NCI-H510A treated with DMSO at 0.1 percent for 48 hours (cell line): ENCODE measurements around the gene KLF11.
"Not testable (repeated sequence)": the region's sequence is repeated elsewhere in the genome, so short reads cannot be mapped to it uniquely, and the experiment has no call there.

ENCODE experiments used
- DNase-seq: peaks from one replicate; lab custom pipeline; 2025; lab: John Stamatoyannopoulos, UW

The KLF11 gene

GRCh38 chr2:10009271-10009810 lies 34.0 kb upstream of the KLF11 start:
- no peak for DNase-seq

GRCh38 chr2:10009811-10010781 lies 33.3 kb upstream of the KLF11 start:
- DNase-seq: no peak

DNA sequence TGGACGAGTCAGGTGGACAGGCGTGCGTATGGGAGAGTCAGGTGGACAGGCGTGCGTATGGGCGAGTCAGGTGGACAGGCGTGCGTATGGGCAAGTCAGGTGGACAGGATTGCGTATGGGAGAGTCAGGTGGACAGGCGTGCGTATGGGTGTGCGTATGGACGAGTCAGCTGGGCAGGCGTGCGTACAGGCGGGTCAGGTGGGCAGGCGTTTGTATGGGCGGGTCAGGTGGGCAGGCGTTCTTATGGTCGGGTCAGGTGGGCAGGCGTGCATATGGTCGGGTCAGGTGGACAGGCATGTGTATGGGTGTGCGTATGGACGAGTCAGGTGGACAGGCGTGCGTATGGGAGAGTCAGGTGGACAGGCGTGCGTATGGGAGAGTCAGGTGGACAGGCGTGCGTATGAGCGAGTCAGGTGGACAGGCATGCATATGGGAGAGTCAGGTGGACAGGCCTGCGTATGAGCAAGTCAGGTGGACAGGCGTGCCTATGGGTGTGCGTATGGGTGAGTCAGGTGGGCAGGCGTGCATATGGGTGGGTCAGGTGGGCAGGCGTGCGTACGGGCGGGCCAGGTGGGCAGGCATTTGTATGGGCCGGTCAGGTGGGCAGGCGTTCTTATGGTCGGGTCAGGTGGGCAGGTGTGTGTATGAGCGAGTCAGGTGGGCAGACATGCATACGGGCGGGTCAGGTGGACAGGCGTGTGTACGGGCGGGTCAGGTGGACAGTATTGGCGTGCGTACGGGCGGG lies 32.3 kb upstream of the KLF11 start:
- not testable (repeated sequence) for DNase-seq

GRCh38 chr2:10011606-10012325 lies 31.6 kb upstream of the KLF11 start:
- not testable (repeated sequence) for DNase-seq

GRCh38 chr2:10012366-10012962 lies 30.9 kb upstream of the KLF11 start:
- DNase-seq: not testable (repeated sequence)

GRCh38 chr2:10012963-10013461 lies 30.3 kb upstream of the KLF11 start:
- no peak for DNase-seq

DNA sequence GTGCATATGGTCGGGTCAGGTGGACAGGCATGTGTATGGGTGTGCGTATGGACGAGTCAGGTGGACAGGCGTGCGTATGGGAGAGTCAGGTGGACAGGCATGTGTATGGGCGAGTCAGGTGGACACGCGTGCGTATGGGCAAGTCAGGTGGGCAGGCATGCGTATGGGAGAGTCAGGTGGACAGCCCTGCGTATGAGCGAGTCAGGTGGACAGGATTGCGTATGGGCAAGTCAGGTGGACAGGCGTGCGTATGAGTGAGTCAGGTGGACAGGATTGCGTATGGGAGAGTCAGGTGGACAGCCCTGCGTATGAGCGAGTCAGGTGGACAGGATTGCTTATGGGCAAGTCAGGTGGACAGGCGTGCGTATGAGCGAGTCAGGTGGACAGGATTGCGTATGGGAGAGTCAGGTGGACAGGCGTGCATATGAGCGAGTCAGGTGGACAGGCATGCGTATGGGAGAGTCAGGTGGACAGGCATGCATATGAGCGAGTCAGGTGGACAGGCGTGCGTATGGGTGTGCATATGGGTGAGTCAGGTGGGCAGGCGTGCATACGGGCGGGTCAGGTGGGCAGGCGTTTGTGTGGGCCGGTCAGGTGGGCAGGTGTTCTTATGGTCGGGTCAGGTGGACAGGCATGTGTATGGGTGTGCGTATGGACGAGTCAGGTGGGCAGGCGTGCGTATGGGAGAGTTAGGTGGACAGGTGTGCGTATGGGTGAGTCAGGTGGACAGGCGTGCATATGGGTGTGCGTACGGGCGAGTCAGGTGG lies 29.5 kb upstream of the KLF11 start:
- not testable (repeated sequence) for DNase-seq

- DNase-seq: no peak
Measured at GRCh38 chr2:10014418-10015190, 28.7 kb upstream of the KLF11 start.

DNA sequence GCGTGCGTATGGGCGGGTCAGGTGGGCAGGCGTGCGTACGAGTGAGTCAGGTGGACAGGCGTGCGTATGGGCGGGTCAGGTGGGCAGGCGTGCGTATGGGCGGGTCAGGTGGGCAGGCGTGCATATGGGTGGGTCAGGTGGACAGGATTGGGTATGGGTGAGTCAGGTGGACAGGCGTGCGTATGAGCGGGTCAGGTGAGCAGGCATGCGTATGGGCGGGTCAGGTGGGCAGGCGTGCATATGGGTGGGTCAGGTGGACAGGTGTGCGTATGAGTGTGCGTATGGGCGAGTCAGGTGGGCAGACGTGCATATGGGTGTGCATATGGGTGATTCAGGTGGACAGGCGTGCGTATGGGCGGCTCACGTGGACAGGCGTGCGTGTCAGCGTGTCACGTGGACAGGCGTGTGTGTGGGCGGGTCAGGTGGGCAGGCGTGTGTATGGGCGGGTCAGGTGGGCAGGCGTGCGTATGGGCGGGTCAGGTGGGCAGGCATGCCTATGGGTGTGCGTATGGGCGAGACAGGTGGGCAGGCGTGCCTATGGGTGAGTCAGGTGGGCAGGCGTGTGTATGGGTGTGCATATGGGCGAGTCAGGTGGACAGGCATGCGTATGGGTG lies 27.9 kb upstream of the KLF11 start:
- not testable (repeated sequence) for DNase-seq

DNA sequence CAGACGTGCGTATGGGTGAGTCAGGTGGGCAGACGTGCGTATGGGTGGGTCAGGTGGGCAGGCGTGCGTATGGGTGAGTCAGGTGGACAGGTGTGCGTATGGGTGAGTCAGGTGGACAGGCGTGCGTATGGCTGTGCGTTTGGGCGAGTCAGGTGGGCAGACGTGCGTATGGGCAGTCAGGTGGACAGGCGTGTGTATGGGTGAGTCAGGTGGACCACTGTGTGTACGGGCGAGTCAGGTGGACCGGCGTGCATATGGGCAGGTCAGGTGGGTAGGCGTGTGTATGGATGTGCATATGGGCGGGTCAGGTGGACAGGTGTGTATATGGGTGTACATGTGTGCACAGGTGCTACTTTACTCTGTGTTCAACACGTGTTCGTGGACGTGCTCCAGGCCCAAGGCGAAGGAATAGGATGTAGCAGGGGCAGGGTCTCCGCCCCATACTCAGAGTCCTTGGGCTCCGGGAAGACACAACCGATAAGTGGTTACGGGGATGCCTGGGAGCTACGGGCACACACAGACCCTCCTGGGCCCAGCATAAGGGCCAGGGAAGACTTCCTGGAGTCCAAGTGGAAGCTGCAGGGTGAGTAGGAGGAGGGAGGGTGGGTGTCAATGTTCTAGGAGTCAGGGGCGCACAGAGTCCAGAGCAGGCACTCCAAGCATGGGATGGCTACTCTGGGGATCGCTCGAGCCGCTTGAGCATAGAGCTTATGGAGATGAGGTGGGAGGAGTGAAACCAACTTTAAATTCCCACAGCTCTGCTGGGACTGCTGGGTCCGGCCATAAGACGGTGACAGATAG lies 27.1 kb upstream of the KLF11 start:
- no peak for DNase-seq

GRCh38 chr2:10016802-10017258 lies 26.5 kb upstream of the KLF11 start:
- no peak for DNase-seq

- DNase-seq: no peak
Measured at GRCh38 chr2:10017313-10017941, 25.9 kb upstream of the KLF11 start.

DNA sequence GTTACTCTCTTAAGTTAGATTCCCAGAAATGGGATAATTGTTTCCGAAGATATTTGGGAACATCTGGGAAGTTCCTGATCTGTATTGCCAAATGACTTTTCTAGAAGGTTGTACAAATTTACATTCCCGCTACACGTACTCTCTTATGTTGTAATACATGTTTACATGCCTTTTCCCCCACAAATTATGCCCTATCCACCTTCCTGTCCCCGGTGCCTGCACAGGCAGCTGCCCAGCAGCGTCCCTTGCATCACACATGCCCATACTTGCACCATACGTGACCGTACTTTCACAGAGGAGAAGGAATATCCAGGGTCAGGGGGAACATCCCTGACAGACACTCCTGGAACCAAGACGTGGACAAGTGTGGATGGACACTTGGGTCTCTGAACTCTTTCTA lies 24.2 kb upstream of the KLF11 start:
- DNase-seq: no peak

DNA sequence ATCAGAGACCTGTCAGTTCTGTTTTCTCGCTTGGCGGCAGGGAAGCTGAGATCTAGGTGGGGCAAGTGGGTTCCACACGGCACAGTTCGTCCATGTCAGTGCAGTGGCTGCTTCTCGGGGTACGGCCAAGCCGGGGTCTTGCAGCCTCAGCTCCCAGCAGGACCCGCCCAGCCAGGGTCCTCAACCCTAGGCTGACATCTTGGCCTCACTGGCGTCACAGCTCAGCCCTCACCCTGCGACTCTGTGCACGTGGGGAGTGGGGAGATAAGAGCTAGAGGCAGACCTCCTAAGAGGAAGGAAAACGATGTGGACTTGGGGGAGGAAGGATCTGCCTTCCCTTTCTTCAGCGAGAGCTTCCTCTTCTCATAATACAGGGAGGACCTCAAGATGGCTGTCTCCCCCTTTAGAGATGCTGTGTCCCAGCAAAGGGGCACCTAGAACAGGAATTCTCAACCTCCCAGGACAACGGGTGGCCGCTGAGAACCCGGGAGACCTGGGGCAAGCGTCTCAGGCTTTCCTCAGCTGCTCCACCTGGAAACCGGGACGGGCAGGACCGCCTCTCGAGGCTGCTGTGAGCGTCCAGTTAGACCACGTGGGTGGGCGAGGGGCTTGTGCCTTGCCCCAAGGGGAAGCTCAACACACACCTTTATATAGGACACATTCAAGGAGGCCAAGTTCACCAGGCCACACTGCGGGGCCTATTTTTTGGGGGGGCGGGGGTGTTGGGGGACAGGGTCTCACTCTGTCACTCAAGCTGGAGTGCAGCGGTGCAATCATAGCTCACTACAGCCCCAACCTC lies 23.5 kb upstream of the KLF11 start:
- DNase-seq: no peak

- no peak for DNase-seq
Measured at GRCh38 chr2:10022041-10022421, 21.3 kb upstream of the KLF11 start.

DNA sequence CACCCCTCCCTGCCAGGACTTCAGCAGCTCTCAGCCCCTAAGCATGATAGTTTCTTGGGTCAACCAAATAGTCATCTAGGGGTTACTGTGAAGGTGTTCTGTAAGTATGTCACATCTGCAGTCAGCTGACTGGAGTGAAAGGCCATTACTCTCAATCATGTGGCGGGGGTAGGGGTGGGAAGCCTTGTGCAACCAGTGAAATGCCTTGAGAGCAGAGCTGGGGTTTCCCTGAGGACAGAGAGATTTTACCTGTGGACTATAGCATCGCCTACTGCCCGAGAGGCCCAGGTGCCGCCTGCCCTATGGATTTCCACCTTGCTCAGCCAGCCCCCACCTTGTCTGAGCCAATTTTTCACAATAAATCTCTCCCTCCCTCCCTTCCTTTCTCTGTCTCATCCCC lies 20.9 kb upstream of the KLF11 start:
- DNase-seq: no peak

GRCh38 chr2:10022966-10023662 lies 20.2 kb upstream of the KLF11 start:
- DNase-seq: no peak
